Stimulated activated CD4-positive, alpha-beta T cell treated with anti-CD3 and anti-CD28 coated beads, Interleukin-2, amount 100 ng/mL, for 4 hours (primary cell): ENCODE results near the gene DACT2.
"Not testable (repeated sequence)": the region's sequence is repeated elsewhere in the genome, so short reads cannot be mapped to it uniquely, and the experiment has no call there.

ENCODE experiments used
- DNase-seq: peaks from one replicate; pipeline ENCODE4 v3.0.0-alpha.2; 2020; ENCODE audit warnings: low read depth

The DACT2 gene, protein sequence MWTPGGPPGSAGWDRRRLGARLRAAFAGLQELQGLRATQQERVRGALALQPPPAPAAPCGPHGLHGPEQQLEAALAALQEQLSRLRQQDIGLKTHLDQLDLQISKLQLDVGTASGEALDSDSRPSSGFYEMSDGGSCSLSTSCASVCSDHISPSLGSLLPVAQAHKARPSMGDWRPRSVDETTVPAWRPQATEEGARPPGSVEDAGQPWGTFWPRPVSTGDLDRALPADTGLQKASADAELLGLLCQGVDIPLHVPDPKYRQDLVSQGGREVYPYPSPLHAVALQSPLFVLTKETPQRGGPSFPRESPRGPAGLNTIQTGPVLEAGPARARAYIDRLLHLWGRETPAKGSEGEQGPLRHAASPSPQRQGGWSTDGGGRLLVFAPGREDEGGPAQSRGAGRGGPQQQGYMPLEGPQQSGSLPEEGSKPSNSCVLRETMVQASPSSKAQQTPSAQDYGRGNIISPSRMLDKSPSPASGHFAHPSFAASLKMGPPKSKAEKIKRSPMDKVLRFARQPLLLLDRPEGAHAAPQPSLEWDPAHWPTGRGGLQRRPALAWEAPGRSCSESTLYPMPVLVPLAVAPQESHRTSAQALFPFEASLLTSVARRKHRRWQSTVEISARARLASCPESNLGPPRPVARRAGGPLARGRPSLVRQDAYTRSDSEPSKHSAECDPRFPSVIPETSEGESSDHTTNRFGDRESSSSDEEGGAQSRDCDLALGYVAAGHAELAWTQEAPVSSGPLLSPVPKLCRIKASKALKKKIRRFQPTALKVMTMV

DNA sequence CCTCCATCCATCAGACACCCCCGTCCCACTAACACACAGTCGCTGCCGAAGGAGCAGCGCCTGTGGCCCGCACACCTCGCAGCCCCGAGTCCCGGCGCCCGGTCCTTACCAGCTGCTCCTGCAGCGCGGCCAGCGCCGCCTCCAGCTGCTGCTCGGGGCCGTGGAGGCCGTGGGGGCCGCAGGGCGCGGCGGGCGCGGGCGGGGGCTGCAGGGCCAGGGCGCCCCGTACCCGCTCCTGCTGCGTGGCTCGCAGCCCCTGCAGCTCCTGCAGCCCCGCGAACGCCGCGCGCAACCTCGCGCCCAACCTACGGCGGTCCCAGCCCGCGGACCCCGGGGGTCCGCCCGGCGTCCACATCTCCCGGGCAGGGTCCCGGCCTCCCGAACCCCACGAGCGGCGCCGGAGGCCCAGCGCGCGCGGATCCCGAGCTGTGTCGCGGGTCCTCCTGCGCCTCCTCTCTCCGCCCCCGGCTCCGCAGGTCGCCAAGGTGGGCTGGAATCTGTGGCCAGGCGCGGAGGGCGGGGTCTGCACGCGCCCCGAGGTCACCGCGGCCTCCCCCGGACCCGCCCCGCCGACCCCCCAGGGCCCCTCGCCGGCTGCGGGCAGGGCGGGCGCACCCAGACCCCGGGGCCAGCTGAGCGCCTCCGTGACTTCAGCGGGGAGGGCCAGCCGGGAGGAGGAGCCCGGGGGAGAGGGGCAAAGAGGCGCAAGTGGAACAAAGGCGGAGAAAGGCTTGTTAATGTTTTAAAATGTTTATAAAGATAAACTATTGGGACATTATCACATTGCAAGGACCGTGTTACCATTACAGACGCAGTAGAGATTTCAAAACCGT is at the start of gene DACT2:
TSS of gene DACT2 (minus strand) at position 499 of the 833 bp plus-strand sequence. CDS start at position 355, 144 bp downstream.
- DNase-seq = no peak

DNA sequence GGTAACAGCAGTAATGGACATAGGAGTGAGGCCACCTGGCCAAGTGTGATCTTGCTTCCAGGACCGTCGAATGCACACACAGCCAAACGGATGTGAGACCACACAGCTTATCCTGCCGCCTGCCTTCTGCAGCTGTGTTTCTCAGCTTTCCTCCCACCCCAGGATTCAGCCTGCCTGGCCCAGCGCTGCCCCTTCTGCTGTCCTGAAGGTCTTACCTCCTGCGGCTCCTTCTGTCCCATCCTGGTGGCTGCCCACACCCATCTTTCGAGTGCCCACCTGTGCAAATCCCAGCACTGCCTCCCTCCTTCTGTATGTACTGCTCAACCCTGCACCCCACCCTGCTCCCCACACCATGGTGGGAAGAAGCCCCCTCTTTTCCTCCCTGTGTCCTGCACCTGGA is 49.4 kb upstream of the DACT2 start:
- no peak for DNase-seq

- DNase-seq = no peak
These were observed 48.7 kb upstream of the DACT2 start for GRCh38 chr6:168368066-168368820.

- no peak for DNase-seq
These were observed 47.7 kb upstream of the DACT2 start for GRCh38 chr6:168367285-168367751.

DNA sequence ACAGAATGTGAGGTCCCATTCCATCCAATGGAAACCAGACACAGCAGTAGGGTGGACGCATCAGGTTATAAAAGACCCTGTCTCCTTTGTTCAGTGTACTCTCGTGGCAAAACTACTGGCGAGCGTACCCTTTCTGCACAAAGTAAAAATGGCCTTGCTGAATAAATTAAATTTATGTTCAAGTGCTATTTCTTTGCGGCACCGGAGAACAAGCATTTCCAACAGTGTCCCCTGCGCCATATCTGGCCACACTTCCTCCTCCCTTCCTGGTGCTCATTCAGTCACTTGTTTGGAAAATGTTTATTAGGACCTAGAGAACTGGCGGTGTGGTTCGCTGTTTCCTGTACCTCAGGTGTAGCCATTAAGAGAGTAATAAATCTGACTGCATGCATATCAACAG is 46.9 kb upstream of the DACT2 start:
- DNase-seq = no peak

GRCh38 chr6:168365422-168366165 is 46.0 kb upstream of the DACT2 start:
- no peak for DNase-seq

GRCh38 chr6:168364793-168365421 is 45.3 kb upstream of the DACT2 start:
- DNase-seq = no peak

GRCh38 chr6:168363811-168364792 is 44.5 kb upstream of the DACT2 start:
- DNase-seq = no peak

- no peak for DNase-seq
These were observed 43.7 kb upstream of the DACT2 start for GRCh38 chr6:168363302-168363701.

DNA sequence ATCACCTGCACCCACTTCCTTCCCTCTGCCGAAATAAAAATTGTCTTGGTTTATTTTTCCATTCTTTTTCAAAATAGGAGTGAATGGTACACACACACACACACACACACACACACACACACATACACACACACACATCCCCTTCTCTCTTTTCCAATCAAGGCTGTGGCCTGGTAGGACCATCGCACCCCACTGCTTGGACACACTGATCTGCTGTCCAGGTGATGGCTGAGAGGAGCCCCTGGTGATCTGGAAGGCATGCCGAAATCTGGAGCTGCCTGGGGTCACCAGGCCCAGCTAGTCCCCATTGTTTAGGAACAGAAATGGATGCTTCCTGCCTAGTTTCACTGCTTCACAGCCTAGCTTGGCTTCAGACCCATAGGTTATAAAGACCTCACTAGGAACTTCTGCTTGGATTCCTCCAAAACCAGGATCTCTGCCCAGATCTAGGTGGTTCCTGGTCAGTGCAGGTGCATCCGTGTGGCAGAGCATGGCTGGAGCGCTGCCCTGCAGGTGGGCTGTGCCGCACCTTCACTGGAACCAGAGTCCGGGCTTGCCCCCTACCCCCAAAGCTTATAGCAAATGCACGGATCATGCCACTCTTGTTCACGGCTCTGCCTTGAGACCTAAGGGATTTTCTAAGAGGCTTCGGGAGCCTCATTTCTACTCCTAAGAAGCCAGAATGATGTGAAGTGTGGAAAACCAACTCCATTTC is 42.9 kb upstream of the DACT2 start:
- DNase-seq = no peak

- DNase-seq = no peak
These were observed 42.2 kb upstream of the DACT2 start for GRCh38 chr6:168361766-168362165.

DNA sequence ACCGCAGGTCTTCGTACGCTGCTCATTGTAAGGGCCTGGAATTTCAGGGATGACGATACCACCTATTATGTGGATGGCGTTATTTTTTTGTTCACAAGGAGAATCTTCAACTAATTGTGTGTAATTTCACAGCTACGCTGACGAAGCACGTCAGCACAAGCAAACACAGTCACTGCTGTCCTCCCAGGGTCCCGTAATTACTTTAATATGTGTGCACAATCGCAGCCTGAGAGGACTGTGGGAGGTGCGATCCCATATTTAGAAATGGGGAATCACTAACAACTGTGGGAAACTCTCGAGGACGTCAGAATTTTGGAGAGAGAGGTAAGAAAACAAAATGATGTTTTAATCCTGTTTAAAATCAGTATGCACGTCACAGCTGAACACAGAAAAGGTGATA is 40.2 kb upstream of the DACT2 start:
- DNase-seq = no peak

DNA sequence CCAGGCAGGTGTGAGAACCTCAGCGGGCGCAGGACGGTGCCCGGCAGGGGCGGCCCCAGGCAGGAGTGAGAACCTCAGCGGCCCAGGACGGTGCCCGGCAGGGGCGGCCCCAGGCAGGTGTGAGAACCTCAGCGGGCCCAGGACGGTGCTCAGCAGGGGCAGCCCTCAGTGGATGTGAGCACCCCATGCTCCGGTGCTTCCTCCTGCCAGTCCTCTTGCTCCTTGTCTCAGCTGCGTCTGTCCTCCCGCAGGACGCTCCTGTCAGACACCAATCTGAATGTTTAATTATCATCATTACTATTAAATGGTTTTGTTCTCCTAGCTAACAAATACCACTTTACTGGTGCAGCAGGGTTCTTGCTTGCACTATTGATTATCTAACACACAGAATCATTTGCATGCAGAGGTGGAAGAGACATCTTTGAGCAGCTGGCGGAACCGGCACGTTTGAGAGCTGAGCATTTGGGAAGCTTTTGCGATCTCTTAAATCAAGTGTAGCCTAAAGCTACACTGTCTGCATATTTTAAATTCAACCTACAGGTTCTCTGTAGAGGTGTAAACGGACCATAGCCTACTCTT is 39.4 kb upstream of the DACT2 start:
- no peak for DNase-seq

DNA sequence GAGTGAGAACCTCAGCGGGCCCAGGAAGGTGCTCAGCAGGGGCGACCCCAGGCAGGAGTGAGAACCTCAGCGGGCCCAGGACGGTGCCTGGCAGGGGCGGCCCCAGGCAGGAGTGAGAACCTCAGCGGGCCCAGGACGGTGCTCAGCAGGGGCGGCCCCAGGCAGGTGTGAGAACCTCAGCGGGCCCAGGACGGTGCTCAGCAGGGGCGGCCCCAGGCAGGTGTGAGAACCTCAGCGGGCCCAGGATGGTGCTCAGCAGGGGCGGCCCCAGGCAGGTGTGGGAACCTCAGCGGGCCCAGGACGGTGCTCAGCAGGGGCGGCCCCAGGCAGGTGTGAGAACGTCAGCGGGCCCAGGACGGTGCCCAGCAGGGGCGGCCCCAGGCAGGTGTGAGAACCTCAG is 37.3 kb upstream of the DACT2 start:
- DNase-seq = not testable (repeated sequence)

DNA sequence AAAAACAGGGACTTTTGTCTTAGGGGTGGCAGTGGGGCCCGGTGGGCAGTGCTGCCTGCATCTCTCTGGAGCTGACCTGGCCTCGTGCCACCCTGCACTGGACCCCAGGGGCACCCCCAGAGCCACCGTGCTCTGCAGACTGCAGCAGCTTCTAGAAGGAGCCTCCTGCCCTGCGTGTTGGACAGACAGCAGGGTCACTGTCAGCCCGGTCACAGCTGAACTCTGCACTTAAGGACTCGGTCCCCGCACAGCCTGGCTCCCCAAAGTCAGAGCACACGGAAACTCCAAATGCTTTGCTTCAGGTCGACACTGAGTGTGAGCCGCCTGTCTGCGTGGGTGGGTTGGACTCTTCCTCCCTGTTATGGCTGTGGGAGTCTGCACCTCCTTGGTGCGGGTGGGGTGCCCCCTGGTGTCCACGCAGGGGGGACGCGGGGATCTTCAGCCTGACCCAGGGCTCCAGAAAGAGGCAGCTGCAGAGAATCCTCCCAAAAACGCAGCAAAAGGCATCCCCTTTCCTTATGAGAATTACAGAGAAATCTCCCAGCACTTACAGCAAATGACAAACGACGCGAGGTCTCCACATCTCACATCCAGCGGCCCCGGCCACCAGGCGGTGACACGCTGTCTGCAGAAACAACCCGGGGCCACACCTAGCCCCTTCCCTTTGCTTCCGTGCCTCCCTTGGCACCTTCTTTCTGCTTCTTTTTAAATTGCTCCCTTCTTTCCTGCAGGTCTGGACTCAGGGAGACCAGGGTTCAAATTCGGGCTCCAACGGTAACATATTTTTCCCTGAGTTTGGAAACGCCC is 36.3 kb upstream of the DACT2 start:
- DNase-seq = no peak

DNA sequence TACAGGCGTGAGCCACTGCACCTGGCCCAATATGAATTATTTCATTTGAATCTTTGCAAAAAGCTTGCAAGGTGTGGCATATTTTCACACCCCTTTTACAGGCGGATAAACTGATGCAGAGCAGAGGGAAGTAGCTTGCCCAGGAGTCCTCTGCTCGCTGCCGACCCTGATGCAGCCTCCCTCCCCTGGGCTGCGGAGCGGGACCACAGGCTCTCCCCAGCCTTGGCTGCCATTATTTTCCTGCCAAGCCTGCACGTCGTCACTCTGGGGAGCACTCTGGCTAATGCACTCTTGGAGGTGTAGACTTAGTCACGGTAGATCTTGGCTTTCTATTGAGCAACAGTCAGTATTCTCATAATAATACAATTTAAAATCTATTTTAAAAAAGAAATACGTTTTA is 34.8 kb upstream of the DACT2 start:
- no peak for DNase-seq

- DNase-seq = no peak
These were observed 33.5 kb upstream of the DACT2 start for GRCh38 chr6:168353041-168353440.
